ENCODE measurements around the gene ARHGAP1. TPM values are rescaled to one million over a fixed set of nuclear protein-coding genes. Genes with fewer than 3 reads are reported as not detected.

Gene ARHGAP1
- total RNA-seq, 6 experiments from 2014 or later, result 26.5 to 46.2 (median 30.9) TPM

DNA sequence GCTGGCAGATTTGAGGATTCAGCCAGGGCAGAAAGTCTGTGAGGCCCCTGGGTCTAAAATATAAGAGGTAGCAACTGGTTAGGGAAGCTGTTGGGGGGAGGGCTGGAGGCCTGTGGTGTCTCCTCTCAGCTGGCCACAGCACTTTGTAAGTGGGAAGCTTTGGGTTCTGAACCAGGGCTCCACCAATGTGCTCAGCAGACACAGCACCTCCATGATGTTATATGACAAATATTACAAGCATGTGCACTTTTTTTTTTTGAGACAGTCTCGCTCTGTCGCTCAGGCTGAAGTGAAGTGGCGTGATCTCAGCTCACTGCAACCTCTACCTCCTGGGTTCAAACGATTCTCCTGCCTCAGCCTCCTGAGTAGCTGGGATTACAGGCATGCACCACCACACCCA, 8.0 kb downstream of the ARHGAP1 start:
- Histone ChIP-seq H3K4me3 (no peak overlapping the region), H3K36me3 (peaks cover 7 to 47% (median 28%) of the 10 kb centered on the region in 4 donors), H3K27me3 (no peaks in the 10 kb centered on the region), H3K9me3 (no peaks in the 10 kb centered on the region), H3K27ac (no peak overlapping the region), H3K4me1 (peaks cover 0 to 21% (median 8%) of the 10 kb centered on the region in 4 donors)
- DNase-seq, result no peak
- WGBS (ENCODE audit: insufficient coverage, low coverage, low lambda C conversion rate, missing lambda C conversion rate), result 76% methylated on average over 3 of the region's 4 CpGs
- intact Hi-C loops (cut with DNase I), result no loop called here
- no peak for ATAC-seq
- TF ChIP-seq POLR2A (IDR thresholded peaks at IDR 0.05), result no peak
- TF ChIP-seq, protein P1, sequence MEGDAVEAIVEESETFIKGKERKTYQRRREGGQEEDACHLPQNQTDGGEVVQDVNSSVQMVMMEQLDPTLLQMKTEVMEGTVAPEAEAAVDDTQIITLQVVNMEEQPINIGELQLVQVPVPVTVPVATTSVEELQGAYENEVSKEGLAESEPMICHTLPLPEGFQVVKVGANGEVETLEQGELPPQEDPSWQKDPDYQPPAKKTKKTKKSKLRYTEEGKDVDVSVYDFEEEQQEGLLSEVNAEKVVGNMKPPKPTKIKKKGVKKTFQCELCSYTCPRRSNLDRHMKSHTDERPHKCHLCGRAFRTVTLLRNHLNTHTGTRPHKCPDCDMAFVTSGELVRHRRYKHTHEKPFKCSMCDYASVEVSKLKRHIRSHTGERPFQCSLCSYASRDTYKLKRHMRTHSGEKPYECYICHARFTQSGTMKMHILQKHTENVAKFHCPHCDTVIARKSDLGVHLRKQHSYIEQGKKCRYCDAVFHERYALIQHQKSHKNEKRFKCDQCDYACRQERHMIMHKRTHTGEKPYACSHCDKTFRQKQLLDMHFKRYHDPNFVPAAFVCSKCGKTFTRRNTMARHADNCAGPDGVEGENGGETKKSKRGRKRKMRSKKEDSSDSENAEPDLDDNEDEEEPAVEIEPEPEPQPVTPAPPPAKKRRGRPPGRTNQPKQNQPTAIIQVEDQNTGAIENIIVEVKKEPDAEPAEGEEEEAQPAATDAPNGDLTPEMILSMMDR (IDR thresholded peaks at IDR 0.05), result no peak

DNA sequence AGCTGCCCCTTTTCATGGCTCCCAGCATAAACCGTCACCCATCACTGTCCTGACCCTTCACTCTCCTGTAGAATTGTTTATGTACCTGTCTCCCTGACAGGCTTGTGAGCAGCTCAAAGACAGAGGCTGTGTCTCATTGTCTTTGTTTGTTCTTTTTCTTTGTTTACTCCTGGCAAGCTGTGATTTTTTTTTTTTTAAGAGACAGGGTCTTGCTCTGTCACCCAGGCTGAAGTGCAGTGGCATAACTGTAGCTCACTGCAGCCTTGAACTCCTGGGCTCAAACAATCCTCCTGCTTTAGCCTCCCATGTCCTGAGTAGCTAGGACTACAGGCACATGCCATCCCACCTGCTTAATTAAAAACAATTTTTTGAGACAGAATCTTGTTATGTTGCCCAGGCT, 9.7 kb downstream of the ARHGAP1 start:
- Histone ChIP-seq H3K27me3 (no peaks in the 10 kb centered on the region), H3K36me3 (peaks cover 11 to 60% (median 37%) of the 10 kb centered on the region in 4 donors), H3K9me3 (no peaks in the 10 kb centered on the region), H3K4me3 (no peak overlapping the region), H3K27ac (no peak overlapping the region), H3K4me1 (peaks cover 0 to 4% (median 1%) of the 10 kb centered on the region in 4 donors)
- intact Hi-C loops (cut with DNase I), result no loop called here
- DNase-seq (no peak), ATAC-seq (no peak)
- TF ChIP-seq, protein P1 (IDR thresholded peaks at IDR 0.05), result no peak
- WGBS (ENCODE audit: insufficient coverage, low coverage, low lambda C conversion rate, missing lambda C conversion rate), result 89% methylated on average over 1 of the region's 1 CpG

DNA sequence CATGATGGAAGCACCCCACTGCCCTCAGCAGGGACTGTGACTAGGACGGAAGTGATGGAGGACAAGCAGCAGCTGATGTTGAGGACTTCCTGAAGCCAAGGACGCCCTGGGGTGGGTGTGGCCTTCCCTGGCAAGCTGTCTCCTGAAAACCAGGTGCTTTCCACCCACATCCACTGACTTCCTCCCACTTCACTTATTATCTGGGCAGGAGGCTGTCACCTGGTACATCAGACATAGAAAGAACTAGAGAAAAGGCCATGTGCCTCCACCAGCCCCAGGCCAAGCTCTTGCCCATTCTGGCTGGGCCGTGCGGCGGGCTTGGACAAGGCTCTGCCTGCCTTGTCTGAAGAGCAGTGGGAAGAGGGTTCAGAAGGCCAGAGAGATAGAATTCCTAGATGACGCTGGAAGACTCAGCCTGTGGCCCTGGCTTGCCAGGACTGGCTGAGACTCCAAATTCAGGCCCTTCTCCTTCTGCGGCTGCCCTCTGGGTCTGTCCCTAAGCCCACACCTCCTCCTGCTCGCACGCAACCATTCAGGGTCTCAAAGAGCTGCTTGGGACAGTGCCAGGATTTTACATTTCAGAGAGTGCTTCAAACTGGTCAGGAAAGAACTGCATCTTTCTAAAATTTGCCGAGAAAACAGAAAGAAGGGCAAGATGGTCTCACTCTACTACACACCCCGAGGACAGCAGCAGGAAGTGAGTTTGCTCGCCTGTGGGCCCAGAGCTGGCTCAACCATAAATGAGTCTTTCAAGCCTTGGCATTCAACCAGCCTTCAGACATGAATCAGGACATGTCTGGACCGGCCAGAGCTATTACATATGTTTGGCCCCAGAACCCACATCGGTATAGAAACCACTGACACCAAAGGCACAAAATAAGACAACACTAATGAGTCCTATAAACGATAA, 13.3 kb downstream of the ARHGAP1 start:
- ATAC-seq, result no peak
- peaks cover 11 to 42% (median 21%) of the 10 kb centered on the region in 4 donors for H3K36me3 ChIP-seq

DNA sequence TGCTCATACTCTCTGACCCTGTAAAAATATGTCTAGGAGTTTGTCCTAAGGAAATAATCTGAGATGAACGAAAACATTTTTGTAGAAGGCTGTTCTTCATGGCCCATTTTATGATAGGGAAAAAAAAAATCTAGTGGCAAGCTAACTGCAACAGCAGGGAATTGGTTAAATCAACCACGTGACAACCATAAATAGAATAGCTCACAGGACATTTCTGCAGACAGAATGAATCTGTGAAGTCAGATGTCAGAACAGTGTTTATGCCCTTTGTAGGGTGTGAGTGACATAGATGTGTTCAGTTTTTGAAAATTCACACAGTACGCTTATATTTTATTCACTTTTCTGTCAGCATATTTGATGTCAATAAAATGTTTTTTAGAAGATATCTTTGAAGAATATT, 16.1 kb downstream of the ARHGAP1 start:
- no peak for DNase-seq
- Histone ChIP-seq H3K27ac (no peak overlapping the region), H3K27me3 (no peaks in the 10 kb centered on the region), H3K4me1 (no peaks in the 10 kb centered on the region), H3K4me3 (no peak overlapping the region), H3K36me3 (peaks cover 11 to 67% (median 35%) of the 10 kb centered on the region in 4 donors), H3K9me3 (no peaks in the 10 kb centered on the region)
- WGBS (ENCODE audit: insufficient coverage, low coverage, low lambda C conversion rate, missing lambda C conversion rate), result 71% methylated on average over 3 of the region's 3 CpGs
- ATAC-seq, result no peak
- intact Hi-C loops (cut with DNase I), result no loop called here
- TF ChIP-seq, protein P1 (IDR thresholded peaks at IDR 0.05), result no peak
- no peak for TF ChIP-seq POLR2A (IDR thresholded peaks at IDR 0.05)

More for the DNA sequence above, 13.3 kb downstream of the ARHGAP1 start:
- Histone ChIP-seq H3K4me1 (no peaks in the 10 kb centered on the region), H3K4me3 (no peak overlapping the region), H3K9me3 (no peaks in the 10 kb centered on the region), H3K27ac (no peak overlapping the region), H3K27me3 (no peaks in the 10 kb centered on the region)
- no peak for TF ChIP-seq POLR2A (IDR thresholded peaks at IDR 0.05)
- TF ChIP-seq, protein P1 (IDR thresholded peaks at IDR 0.05), result no peak
- DNase-seq, result no peak
- WGBS (ENCODE audit: insufficient coverage, low coverage, low lambda C conversion rate, missing lambda C conversion rate), result 65% methylated on average over 12 of the region's 15 CpGs
- intact Hi-C loops (cut with DNase I), result no loop called here

All from right lobe of liver (tissue), 6 donors.